ENCODE data around the gene TMC2. TPM values are rescaled to one million over a fixed set of nuclear protein-coding genes. Genes with fewer than 3 reads are reported as not detected.

TMC2 gene
- total RNA-seq, 1 experiment from 2014 or later, result not detected

- POLR2A ChIA-PET, result interaction anchor here (2.4 kb wide), 1 partner anchor 11 kb away, joined by 22 read pairs; the partner anchor contains the start of gene NOP56
- peak overlapping the region; percentile 98 for H3K4me3 Mint-ChIP-seq
These were observed 127.1 kb downstream of the TMC2 start for GRCh38 chr20:2663364-2663886.

More at GRCh38 chr20:2663364-2663886, 127.1 kb downstream of the TMC2 start:
- Mint-ChIP-seq H3K27ac (peak overlapping the region; percentile 95), H3K36me3 (peaks cover 48% of the 10 kb centered on the region), H3K27me3 (ENCODE audit: low read depth) (peaks cover 19% of the 10 kb centered on the region), H3K9me3 (no peaks in the 10 kb centered on the region), H3K4me1 (peaks cover 6% of the 10 kb centered on the region)
- no peak for ATAC-seq
- no peak for DNase-seq (ENCODE audit: low spot score)
- CTCF ChIA-PET, result interaction anchor here (0.5 to 1.3 kb wide), 5 partner anchors 8 to 390 kb away, joined by 3 to 5 read pairs (median 3); no protein-coding TSS in a partner anchor
- TF ChIP-seq ERG (CRISPR knock-in tag; IDR thresholded peaks at IDR 0.05) (no peak), SP1 (CRISPR knock-in tag; conservative IDR thresholded peaks at IDR 0.05) (no peak), ZNF512 (CRISPR knock-in tag; IDR thresholded peaks at IDR 0.05; ENCODE audit: borderline replicate concordance) (no peak), GRHL2 (CRISPR knock-in tag; IDR thresholded peaks at IDR 0.05; ENCODE audit: insufficient replicate concordance, severe bottlenecking) (no peak), USF2 (CRISPR knock-in tag; IDR thresholded peaks at IDR 0.05) (no peak), ZSCAN18 (CRISPR knock-in tag; IDR thresholded peaks at IDR 0.05) (no peak), OVOL2 (CRISPR knock-in tag; IDR thresholded peaks at IDR 0.05; ENCODE audit: borderline replicate concordance) (no peak)
- TF ChIP-seq, protein P1, sequence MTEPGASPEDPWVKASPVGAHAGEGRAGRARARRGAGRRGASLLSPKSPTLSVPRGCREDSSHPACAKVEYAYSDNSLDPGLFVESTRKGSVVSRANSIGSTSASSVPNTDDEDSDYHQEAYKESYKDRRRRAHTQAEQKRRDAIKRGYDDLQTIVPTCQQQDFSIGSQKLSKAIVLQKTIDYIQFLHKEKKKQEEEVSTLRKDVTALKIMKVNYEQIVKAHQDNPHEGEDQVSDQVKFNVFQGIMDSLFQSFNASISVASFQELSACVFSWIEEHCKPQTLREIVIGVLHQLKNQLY (CRISPR knock-in tag; IDR thresholded peaks at IDR 0.05), result no peak
- TF ChIP-seq, protein P2, sequence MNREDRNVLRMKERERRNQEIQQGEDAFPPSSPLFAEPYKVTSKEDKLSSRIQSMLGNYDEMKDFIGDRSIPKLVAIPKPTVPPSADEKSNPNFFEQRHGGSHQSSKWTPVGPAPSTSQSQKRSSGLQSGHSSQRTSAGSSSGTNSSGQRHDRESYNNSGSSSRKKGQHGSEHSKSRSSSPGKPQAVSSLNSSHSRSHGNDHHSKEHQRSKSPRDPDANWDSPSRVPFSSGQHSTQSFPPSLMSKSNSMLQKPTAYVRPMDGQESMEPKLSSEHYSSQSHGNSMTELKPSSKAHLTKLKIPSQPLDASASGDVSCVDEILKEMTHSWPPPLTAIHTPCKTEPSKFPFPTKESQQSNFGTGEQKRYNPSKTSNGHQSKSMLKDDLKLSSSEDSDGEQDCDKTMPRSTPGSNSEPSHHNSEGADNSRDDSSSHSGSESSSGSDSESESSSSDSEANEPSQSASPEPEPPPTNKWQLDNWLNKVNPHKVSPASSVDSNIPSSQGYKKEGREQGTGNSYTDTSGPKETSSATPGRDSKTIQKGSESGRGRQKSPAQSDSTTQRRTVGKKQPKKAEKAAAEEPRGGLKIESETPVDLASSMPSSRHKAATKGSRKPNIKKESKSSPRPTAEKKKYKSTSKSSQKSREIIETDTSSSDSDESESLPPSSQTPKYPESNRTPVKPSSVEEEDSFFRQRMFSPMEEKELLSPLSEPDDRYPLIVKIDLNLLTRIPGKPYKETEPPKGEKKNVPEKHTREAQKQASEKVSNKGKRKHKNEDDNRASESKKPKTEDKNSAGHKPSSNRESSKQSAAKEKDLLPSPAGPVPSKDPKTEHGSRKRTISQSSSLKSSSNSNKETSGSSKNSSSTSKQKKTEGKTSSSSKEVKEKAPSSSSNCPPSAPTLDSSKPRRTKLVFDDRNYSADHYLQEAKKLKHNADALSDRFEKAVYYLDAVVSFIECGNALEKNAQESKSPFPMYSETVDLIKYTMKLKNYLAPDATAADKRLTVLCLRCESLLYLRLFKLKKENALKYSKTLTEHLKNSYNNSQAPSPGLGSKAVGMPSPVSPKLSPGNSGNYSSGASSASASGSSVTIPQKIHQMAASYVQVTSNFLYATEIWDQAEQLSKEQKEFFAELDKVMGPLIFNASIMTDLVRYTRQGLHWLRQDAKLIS (CRISPR knock-in tag; IDR thresholded peaks at IDR 0.05; ENCODE audit: borderline replicate concordance), result no peak

Measured in WTC11 (cell line).